ENCODE measurements around the gene LRCH4. TPM values are rescaled to one million over a fixed set of nuclear protein-coding genes. Genes with fewer than 3 reads are reported as not detected.

Gene LRCH4
- total and polyA plus RNA-seq, 2 donors from 2014 or later = 23.2 to 62.9 TPM

- FAIRE-seq (no peak), DNase-seq (no peak)
- no peak overlapping the region for H3K4me3 ChIP-seq (ENCODE audit: low read length in 3 of 3)
- no peak for TF ChIP-seq CTCF (IDR thresholded peaks at IDR 0.05; ENCODE audit: borderline replicate concordance, extremely low read depth, insufficient read depth)
- H3K4me1 ChIP-seq (ENCODE audit: control insufficient read depth in 2 of 3, insufficient read depth in 2 of 3, low read depth in 1 of 3, low read length in 3 of 3) = peaks cover 0 to 8% (median 0%) of the 10 kb centered on the region in 3 donors
- intact Hi-C loops (cut with DNase I) = no loop called here
- H3K36me3 ChIP-seq (ENCODE audit: control insufficient read depth in 2 of 3, insufficient read depth in 3 of 3, low read length in 3 of 3) = no peaks in the 10 kb centered on the region
- H3K9me3 ChIP-seq (ENCODE audit: control insufficient read depth in 2 of 3, insufficient read depth in 1 of 3, low read length in 3 of 3) = no peaks in the 10 kb centered on the region
- no peak overlapping the region for H3K27ac ChIP-seq (ENCODE audit: low read depth in 2 of 2, low read length in 2 of 2)
- no peaks in the 10 kb centered on the region for H3K27me3 ChIP-seq (ENCODE audit: control insufficient read depth, insufficient read depth, low read length)
- no peak overlapping the region for H3K9ac ChIP-seq (ENCODE audit: low read length in 3 of 3)
Measured at GRCh38 chr7:100614308-100614861, 28.5 kb upstream of the LRCH4 start.

- H3K9me3 ChIP-seq (ENCODE audit: control insufficient read depth in 2 of 3, insufficient read depth in 1 of 3, low read length in 3 of 3) = no peaks in the 10 kb centered on the region
- DNase-seq (peak in 1 of 5 donors; percentile 81), FAIRE-seq (no peak)
- no peak overlapping the region for H3K27ac ChIP-seq (ENCODE audit: low read depth in 2 of 2, low read length in 2 of 2)
- intact Hi-C loops (cut with DNase I) = no loop called here
- no peak for TF ChIP-seq CTCF (IDR thresholded peaks at IDR 0.05; ENCODE audit: borderline replicate concordance, extremely low read depth, insufficient read depth)
- no peak overlapping the region for H3K9ac ChIP-seq (ENCODE audit: low read length in 3 of 3)
- no peaks in the 10 kb centered on the region for H3K27me3 ChIP-seq (ENCODE audit: control insufficient read depth, insufficient read depth, low read length)
- peaks cover 0 to 8% (median 0%) of the 10 kb centered on the region in 3 donors for H3K4me1 ChIP-seq (ENCODE audit: control insufficient read depth in 2 of 3, insufficient read depth in 2 of 3, low read depth in 1 of 3, low read length in 3 of 3)
- H3K4me3 ChIP-seq (ENCODE audit: low read length in 3 of 3) = peak overlapping the region in 2 of 3 donors; percentile 71 to 75
- H3K36me3 ChIP-seq (ENCODE audit: control insufficient read depth in 2 of 3, insufficient read depth in 3 of 3, low read length in 3 of 3) = no peaks in the 10 kb centered on the region
Measured at GRCh38 chr7:100613412-100614175, 27.7 kb upstream of the LRCH4 start.

GRCh38 chr7:100612730-100613390 is 26.9 kb upstream of the LRCH4 start:
- H3K36me3 ChIP-seq (ENCODE audit: control insufficient read depth in 2 of 3, insufficient read depth in 3 of 3, low read length in 3 of 3) = no peaks in the 10 kb centered on the region
- H3K27me3 ChIP-seq (ENCODE audit: control insufficient read depth, insufficient read depth, low read length) = no peaks in the 10 kb centered on the region
- no peaks in the 10 kb centered on the region for H3K9me3 ChIP-seq (ENCODE audit: control insufficient read depth in 2 of 3, insufficient read depth in 1 of 3, low read length in 3 of 3)
- intact Hi-C loops (cut with DNase I) = no loop called here
- H3K4me1 ChIP-seq (ENCODE audit: control insufficient read depth in 2 of 3, insufficient read depth in 2 of 3, low read depth in 1 of 3, low read length in 3 of 3) = peaks cover 0 to 8% (median 0%) of the 10 kb centered on the region in 3 donors
- FAIRE-seq (no peak), DNase-seq (peak in 3 of 5 donors; percentile 38 to 79 (median 55))
- peak overlapping the region in 2 of 3 donors; percentile 69 for H3K9ac ChIP-seq (ENCODE audit: low read length in 3 of 3)
- no peak overlapping the region for H3K27ac ChIP-seq (ENCODE audit: low read depth in 2 of 2, low read length in 2 of 2)
- H3K4me3 ChIP-seq (ENCODE audit: low read length in 3 of 3) = peak overlapping the region; percentile 46 to 75 (median 71)
- TF ChIP-seq CTCF (IDR thresholded peaks at IDR 0.05; ENCODE audit: borderline replicate concordance, extremely low read depth, insufficient read depth) = no peak

Data from kidney (tissue), 14 donors.